Measurements from ENCODE around the gene FNDC3B. TPM values are rescaled to one million over a fixed set of nuclear protein-coding genes. Genes with fewer than 3 reads are reported as not detected.
A peak's percentile ranks its signal among the peaks of the same experiment; 100 is the strongest.

The FNDC3B gene
- total and polyA plus RNA-seq, 4 donors, result 13.3 to 175 (median 100) TPM

DNA sequence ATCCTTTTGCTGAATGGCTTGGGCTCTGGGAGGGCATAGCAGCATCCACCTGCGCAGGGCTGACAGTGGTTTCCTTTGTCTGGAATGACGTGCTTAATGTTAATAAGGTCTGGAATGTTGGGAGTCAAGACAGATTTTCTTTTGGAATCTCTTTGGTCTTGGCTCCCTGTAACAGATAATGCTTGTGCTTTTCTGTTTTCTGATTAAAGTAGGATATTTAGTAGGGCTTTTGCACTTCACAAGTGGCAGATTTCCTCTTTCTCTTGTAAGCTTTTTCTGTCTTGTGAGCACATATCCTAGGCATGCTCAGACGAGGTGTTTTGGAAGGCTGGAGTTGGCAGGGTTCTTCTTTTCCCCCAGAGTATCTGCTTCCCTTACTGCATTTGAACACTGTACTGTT, 219.2 kb downstream of the FNDC3B start:
- Histone ChIP-seq H3K4me1 (ENCODE audit: control insufficient read depth in 5 of 5, insufficient read depth in 5 of 5, low read length in 5 of 5) (peaks cover 6 to 50% (median 11%) of the 10 kb centered on the region in 5 donors), H3K9ac (ENCODE audit: insufficient read depth in 1 of 2, low read length in 2 of 2) (peak overlapping the region in 1 of 2 donors; percentile 60), H3K27ac (ENCODE audit: low read depth in 1 of 2, low read length in 1 of 2) (peak overlapping the region in 1 of 2 donors; percentile 5), H3K4me3 (no peak overlapping the region), H3K9me3 (ENCODE audit: control insufficient read depth in 4 of 4, insufficient read depth in 3 of 4, low read length in 3 of 4) (no peaks in the 10 kb centered on the region), H3K27me3 (ENCODE audit: control insufficient read depth in 3 of 3, insufficient read depth in 3 of 3, low read length in 2 of 3) (no peaks in the 10 kb centered on the region), H3K36me3 (ENCODE audit: control insufficient read depth in 4 of 4, insufficient read depth in 4 of 4, low read length in 4 of 4) (peaks cover 2 to 11% (median 7%) of the 10 kb centered on the region in 4 donors)
- DNase-seq (peak; percentile 41 to 80 (median 58)), ATAC-seq (ENCODE audit: insufficient read depth, low FRiP score) (no peak)
- WGBS, 2 donors, result 68 to 73% methylated on average over 3 of the region's 3 CpGs
- TF ChIP-seq, protein P1, sequence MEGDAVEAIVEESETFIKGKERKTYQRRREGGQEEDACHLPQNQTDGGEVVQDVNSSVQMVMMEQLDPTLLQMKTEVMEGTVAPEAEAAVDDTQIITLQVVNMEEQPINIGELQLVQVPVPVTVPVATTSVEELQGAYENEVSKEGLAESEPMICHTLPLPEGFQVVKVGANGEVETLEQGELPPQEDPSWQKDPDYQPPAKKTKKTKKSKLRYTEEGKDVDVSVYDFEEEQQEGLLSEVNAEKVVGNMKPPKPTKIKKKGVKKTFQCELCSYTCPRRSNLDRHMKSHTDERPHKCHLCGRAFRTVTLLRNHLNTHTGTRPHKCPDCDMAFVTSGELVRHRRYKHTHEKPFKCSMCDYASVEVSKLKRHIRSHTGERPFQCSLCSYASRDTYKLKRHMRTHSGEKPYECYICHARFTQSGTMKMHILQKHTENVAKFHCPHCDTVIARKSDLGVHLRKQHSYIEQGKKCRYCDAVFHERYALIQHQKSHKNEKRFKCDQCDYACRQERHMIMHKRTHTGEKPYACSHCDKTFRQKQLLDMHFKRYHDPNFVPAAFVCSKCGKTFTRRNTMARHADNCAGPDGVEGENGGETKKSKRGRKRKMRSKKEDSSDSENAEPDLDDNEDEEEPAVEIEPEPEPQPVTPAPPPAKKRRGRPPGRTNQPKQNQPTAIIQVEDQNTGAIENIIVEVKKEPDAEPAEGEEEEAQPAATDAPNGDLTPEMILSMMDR (IDR thresholded peaks at IDR 0.05; ENCODE audit: control extremely low read depth, extremely low read depth), result no peak

GRCh38 chr3:172259111-172259541, 219.7 kb downstream of the FNDC3B start:
- no peaks in the 10 kb centered on the region for H3K9me3 ChIP-seq (ENCODE audit: control insufficient read depth in 4 of 4, insufficient read depth in 3 of 4, low read length in 3 of 4)
- H3K36me3 ChIP-seq (ENCODE audit: control insufficient read depth in 4 of 4, insufficient read depth in 4 of 4, low read length in 4 of 4), result peaks cover 4 to 12% (median 7%) of the 10 kb centered on the region in 4 donors
- no peak overlapping the region for H3K9ac ChIP-seq (ENCODE audit: insufficient read depth in 1 of 2, low read length in 2 of 2)
- peak overlapping the region; percentile 28 to 81 for H3K27ac ChIP-seq (ENCODE audit: low read depth in 1 of 2, low read length in 1 of 2)
- peaks cover 6 to 50% (median 14%) of the 10 kb centered on the region in 5 donors for H3K4me1 ChIP-seq (ENCODE audit: control insufficient read depth in 5 of 5, insufficient read depth in 5 of 5, low read length in 5 of 5)
- TF ChIP-seq, protein P1 (IDR thresholded peaks at IDR 0.05; ENCODE audit: control extremely low read depth, extremely low read depth), result no peak
- ATAC-seq (ENCODE audit: insufficient read depth, low FRiP score) (no peak), DNase-seq (peak in 2 of 3 donors; percentile 47 to 62)
- no peak overlapping the region for H3K4me3 ChIP-seq
- H3K27me3 ChIP-seq (ENCODE audit: control insufficient read depth in 3 of 3, insufficient read depth in 3 of 3, low read length in 2 of 3), result no peaks in the 10 kb centered on the region
- WGBS, 2 donors, result 82 to 86% methylated on average over 6 of the region's 6 CpGs

DNA sequence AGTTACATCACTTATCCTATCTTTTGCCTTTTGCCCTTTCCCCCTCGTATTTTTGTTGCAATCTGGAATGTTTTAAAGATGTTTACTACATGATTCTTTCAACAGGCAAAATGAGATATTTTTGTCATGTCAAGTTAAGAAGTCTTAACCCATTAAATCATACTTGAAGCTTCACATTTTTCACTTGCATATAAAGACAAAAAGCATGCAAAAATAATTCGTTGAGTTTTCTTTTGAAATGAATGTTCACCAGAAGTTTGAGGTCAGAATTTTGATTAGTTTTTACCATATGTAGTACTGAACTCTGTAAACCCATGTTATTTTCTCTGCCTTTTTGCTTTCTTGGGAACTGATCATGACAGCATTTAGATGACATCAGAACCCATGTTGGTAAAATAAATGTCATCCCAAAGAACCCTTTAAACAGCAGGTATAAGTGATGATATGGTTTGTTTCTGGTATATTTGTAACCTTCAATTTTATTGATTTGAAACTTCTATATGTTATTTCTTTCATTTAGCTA, 220.4 kb downstream of the FNDC3B start:
- no peak for DNase-seq
- TF ChIP-seq, protein P1 (IDR thresholded peaks at IDR 0.05; ENCODE audit: control extremely low read depth, extremely low read depth), result no peak
- Histone ChIP-seq H3K27me3 (ENCODE audit: control insufficient read depth in 3 of 3, insufficient read depth in 3 of 3, low read length in 2 of 3) (no peaks in the 10 kb centered on the region), H3K4me1 (ENCODE audit: control insufficient read depth in 5 of 5, insufficient read depth in 5 of 5, low read length in 5 of 5) (peaks cover 6 to 48% (median 15%) of the 10 kb centered on the region in 5 donors), H3K9ac (ENCODE audit: insufficient read depth in 1 of 2, low read length in 2 of 2) (no peak overlapping the region), H3K9me3 (ENCODE audit: control insufficient read depth in 4 of 4, insufficient read depth in 3 of 4, low read length in 3 of 4) (no peaks in the 10 kb centered on the region), H3K27ac (ENCODE audit: low read depth in 1 of 2, low read length in 1 of 2) (peak overlapping the region in 1 of 2 donors; percentile 28), H3K4me3 (no peak overlapping the region), H3K36me3 (ENCODE audit: control insufficient read depth in 4 of 4, insufficient read depth in 4 of 4, low read length in 4 of 4) (peaks cover 4 to 11% (median 6%) of the 10 kb centered on the region in 4 donors)
- 62 to 73% methylated on average over 2 of the region's 2 CpGs for WGBS, 2 donors
- ATAC-seq (ENCODE audit: insufficient read depth, low FRiP score), result no peak

Data from lung (tissue), 12 donors.